Neural crest cell (in vitro differentiated cells): ENCODE measurements around the gene CARMIL1. TPM values are rescaled to one million over a fixed set of nuclear protein-coding genes. Genes with fewer than 3 reads are reported as not detected.
A peak's percentile ranks its signal among the peaks of the same experiment; 100 is the strongest.

Experiments
- DNase-seq: peaks from one replicate; pipeline ENCODE4 v3.0.0; 2021; ENCODE audit warnings: low read depth, mixed read lengths, low spot score
- H3K27ac Mint-ChIP-seq: one replicate; pipeline ENCODE4 v1.8.0; 2021; ENCODE audit warnings: mild to moderate bottlenecking, mixed read lengths; ENCODE audit not compliant: unreplicated experiment
- H3K27me3 Mint-ChIP-seq: 2 replicates; pipeline ENCODE4 v1.8.0; 2021; ENCODE audit warnings: low read depth, mild to moderate bottlenecking, mixed read lengths
- H3K36me3 Mint-ChIP-seq: 2 replicates; pipeline ENCODE4 v1.8.0; 2021; ENCODE audit warnings: low read depth, mild to moderate bottlenecking, mixed read lengths
- H3K4me1 Mint-ChIP-seq: 2 replicates; pipeline ENCODE4 v1.8.0; 2021; ENCODE audit warnings: mixed read lengths
- H3K4me3 Mint-ChIP-seq: one replicate; pipeline ENCODE4 v1.8.0; 2021; ENCODE audit warnings: mild to moderate bottlenecking, mixed read lengths
- H3K9me3 Mint-ChIP-seq: 2 replicates; pipeline ENCODE4 v1.8.0; 2021; ENCODE audit warnings: mixed read lengths
- CTCF ChIP-seq: fragments of 200-600 bp; sonication (generic); conservative IDR thresholded peaks from 2 replicates; pipeline ENCODE4 v1.5.0; 2021; ENCODE audit warnings: antibody characterized with exemption, mild to moderate bottlenecking
- total RNA-seq: library from RNA; stranded (reverse); gene quantifications from 2 replicates; pipeline ENCODE4 v1.2.1, GENCODE V29; 2021

Gene CARMIL1
- total RNA-seq, 1 donor from 2014 or later = 4.5 TPM

GRCh38 chr6:25275436-25275835, 3.7 kb upstream of the CARMIL1 start:
- Mint-ChIP-seq H3K27ac (no peak overlapping the region), H3K9me3 (no peaks in the 10 kb centered on the region), H3K4me1 (peaks cover 30% of the 10 kb centered on the region), H3K4me3 (no peak overlapping the region), H3K27me3 (peaks cover 3% of the 10 kb centered on the region), H3K36me3 (no peaks in the 10 kb centered on the region)
- TF ChIP-seq CTCF = no peak
- DNase-seq = no peak

- Mint-ChIP-seq H3K4me3 (peak overlapping the region; percentile 40), H3K4me1 (peaks cover 40% of the 10 kb centered on the region), H3K9me3 (no peaks in the 10 kb centered on the region), H3K27ac (no peak overlapping the region), H3K27me3 (peaks cover 5% of the 10 kb centered on the region), H3K36me3 (no peaks in the 10 kb centered on the region)
- TF ChIP-seq CTCF = no peak
- no peak for DNase-seq
Measured at GRCh38 chr6:25277386-25277785, 1.8 kb upstream of the CARMIL1 start.

GRCh38 chr6:25277857-25278256, 1.3 kb upstream of the CARMIL1 start:
- Mint-ChIP-seq H3K36me3 (no peaks in the 10 kb centered on the region), H3K4me3 (peak overlapping the region; percentile 88), H3K27me3 (peaks cover 5% of the 10 kb centered on the region), H3K9me3 (no peaks in the 10 kb centered on the region), H3K27ac (no peak overlapping the region), H3K4me1 (peaks cover 40% of the 10 kb centered on the region)
- TF ChIP-seq CTCF = no peak
- no peak for DNase-seq

- Mint-ChIP-seq H3K4me1 (peaks cover 40% of the 10 kb centered on the region), H3K27me3 (peaks cover 5% of the 10 kb centered on the region), H3K9me3 (no peaks in the 10 kb centered on the region), H3K4me3 (peak overlapping the region; percentile 88), H3K27ac (no peak overlapping the region), H3K36me3 (no peaks in the 10 kb centered on the region)
- no peak for DNase-seq
- TF ChIP-seq CTCF = no peak
Measured at GRCh38 chr6:25278261-25278913, 787 bp upstream of the CARMIL1 start.

GRCh38 chr6:25279748-25280343, 672 bp downstream of the CARMIL1 start:
- Mint-ChIP-seq H3K27me3 (peaks cover 5% of the 10 kb centered on the region), H3K4me1 (peaks cover 40% of the 10 kb centered on the region), H3K9me3 (no peaks in the 10 kb centered on the region), H3K36me3 (no peaks in the 10 kb centered on the region), H3K27ac (no peak overlapping the region), H3K4me3 (peak overlapping the region; percentile 94)
- TF ChIP-seq CTCF = no peak
- no peak for DNase-seq
